Prostate gland (tissue), 2 donors: Measurements from ENCODE around the gene TYMP. TPM values are rescaled to one million over a fixed set of nuclear protein-coding genes. Genes with fewer than 3 reads are reported as not detected.

Experiments
- DNase-seq: peaks from one replicate; pipeline ENCODE4 v3.0.0-alpha.2; 2019; ENCODE audit warnings: low spot score
- H3K27ac ChIP-seq, 2 donors: fragments of 200-600 bp; sonication (generic); 2 replicates each; pipeline ENCODE4 v1.5.1; 2017 to 2019
- H3K27me3 ChIP-seq: fragments of 200-600 bp; sonication (generic); replicated peaks from 2 replicates; pipeline ENCODE4 v1.5.1; 2019; ENCODE audit not compliant: insufficient read depth
- H3K36me3 ChIP-seq, 2 donors: fragments of 200-600 bp; sonication (generic); 1 replicate in 1 of 2; 2 replicates in 1 of 2; pipeline versions ENCODE4 v1.5.1 to v1.8.1; 2017 to 2019
- H3K4me1 ChIP-seq: fragments of 200-600 bp; sonication (generic); replicated peaks from 2 replicates; pipeline ENCODE4 v1.5.1; 2019
- H3K4me3 ChIP-seq, 2 donors: fragments of 200-600 bp; sonication (generic); 2 replicates each; pipeline ENCODE4 v1.5.1; 2017 to 2019
- H3K9me3 ChIP-seq: fragments of 200-600 bp; sonication (generic); 2 replicates; pipeline ENCODE4 v1.5.1; 2017
- CTCF ChIP-seq, 4 experiments: fragments of 200-600 bp in 2 of 4; fragments of 450-650 bp in 2 of 4; sonication (generic) in 2 of 4; IDR thresholded peaks; 1 replicate in 3 of 4; 2 replicates in 1 of 4; pipeline ENCODE4 v1.5.1; 2016 to 2019; ENCODE audit warnings: antibody characterized with exemption in 4 of 4, mild to moderate bottlenecking in 2 of 4, moderate library complexity in 2 of 4
- POLR2A ChIP-seq: fragments of 450-650 bp; IDR thresholded peaks from one replicate; pipeline ENCODE4 v1.6.1; 2016; ENCODE audit warnings: antibody characterized with exemption, mild to moderate bottlenecking
- POLR2AphosphoS5 ChIP-seq: sonication (generic); formaldehyde crosslinking; IDR thresholded peaks from one replicate; pipeline ENCODE4 v1.6.1; 2017; ENCODE audit warnings: antibody characterized with exemption
- WGBS: methylation state at CpG from one replicate; pipeline ENCODE4 v1.1.5; 2018; 5-methylcytosine and 5-hydroxymethylcytosine counted together
- intact Hi-C: fragments of 100-400 bp; cut with DNase I; formaldehyde crosslinking; loops from one replicate; pipeline ENCODE4 v1.14.2; 2022
- total RNA-seq, 2 donors: library from RNA; depleted of rRNA; stranded (reverse); fragments of >200 nt; gene quantifications; one replicate each; pipeline ENCODE4 v1.1.0, GENCODE V29; 2016

TYMP gene
- total RNA-seq, 2 donors from 2014 or later: 35.8 to 42.8 TPM

GRCh38 chr22:50503475-50504145 lies 26.2 kb downstream of the TYMP start:
- WGBS: 83% methylated on average over 22 of the region's 26 CpGs
- Histone ChIP-seq H3K4me3 (no peak overlapping the region), H3K27ac (no peak overlapping the region), H3K9me3 (no peaks in the 10 kb centered on the region), H3K4me1 (peaks cover 11% of the 10 kb centered on the region), H3K36me3 (peaks cover 0 to 14% of the 10 kb centered on the region in 2 donors), H3K27me3 (no peaks in the 10 kb centered on the region)
- intact Hi-C loops: no loop called here
- TF ChIP-seq CTCF (IDR thresholded peaks at IDR 0.05) (no peak), POLR2A (no peak), POLR2AphosphoS5 (no peak)
- DNase-seq: no peak

DNA sequence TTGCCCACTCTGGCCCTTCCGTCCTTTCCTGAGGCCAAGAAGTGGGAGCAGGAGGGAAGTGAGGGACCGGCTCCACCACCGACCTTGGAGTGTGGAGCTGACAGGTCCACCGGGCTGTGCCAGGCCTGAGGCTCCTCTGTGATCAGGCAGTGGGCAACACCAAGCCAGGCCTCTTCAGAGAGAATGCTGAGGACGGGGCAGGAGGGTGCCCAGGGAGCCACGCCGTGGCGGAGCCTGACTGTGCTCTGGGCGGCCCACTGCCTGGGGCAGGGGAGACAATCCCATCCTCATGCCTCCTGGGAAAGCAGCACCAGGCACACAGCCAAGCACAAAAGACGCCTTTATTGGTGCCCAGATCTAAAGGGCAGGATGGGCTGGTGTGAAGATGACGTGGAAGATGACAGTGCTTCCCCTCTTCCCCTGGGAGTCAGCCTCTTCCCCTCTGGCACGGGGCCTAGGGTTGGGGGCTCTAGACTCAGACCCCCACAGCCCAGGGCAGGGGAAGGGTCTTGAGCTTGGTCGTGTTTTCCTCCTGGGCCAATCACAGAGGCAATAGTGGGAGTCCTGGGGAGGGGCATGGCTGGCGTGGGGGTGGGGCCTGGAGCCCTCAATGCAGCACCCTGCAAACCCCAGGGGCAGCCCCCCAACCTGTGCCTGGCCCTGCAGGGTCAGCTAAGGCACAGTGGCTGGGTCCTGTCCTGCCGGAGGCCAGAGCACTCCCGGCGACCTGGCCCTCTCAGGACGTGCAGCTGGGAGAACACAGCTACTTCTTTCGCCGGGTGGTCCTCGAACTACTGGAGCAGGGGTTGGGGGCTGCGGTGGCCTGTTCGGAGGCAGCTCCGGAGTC lies 27.0 kb downstream of the TYMP start:
- intact Hi-C loops: no loop called here
- Histone ChIP-seq H3K4me1 (peaks cover 9% of the 10 kb centered on the region), H3K36me3 (peaks cover 0 to 14% of the 10 kb centered on the region in 2 donors), H3K9me3 (no peaks in the 10 kb centered on the region), H3K4me3 (no peak overlapping the region), H3K27me3 (no peaks in the 10 kb centered on the region), H3K27ac (no peak overlapping the region)
- no peak for TF ChIP-seq POLR2A
- TF ChIP-seq POLR2AphosphoS5: no peak
- TF ChIP-seq CTCF (IDR thresholded peaks at IDR 0.05): no peak
- 88% methylated on average over 24 of the region's 24 CpGs for WGBS
- no peak for DNase-seq

DNA sequence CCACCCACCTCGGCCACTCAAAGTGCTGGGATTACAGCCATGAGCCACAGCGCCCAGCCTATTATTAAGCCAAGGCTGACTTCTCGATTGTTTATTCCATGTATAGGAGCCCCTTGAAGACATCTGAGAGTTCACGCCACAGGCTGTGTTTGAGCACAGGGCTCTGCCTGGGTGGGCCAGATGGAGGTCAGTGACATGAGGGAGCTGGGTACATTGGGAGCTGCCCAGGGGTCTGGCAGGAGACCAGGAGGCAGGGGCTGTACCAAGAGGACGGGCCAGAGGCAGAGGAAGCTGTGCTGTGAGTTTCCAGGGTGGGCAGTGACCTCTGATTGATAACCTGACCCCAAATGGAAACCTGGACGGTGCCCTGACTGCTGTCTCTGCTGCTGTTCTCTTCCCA lies 27.7 kb downstream of the TYMP start:
- Histone ChIP-seq H3K27ac (no peak overlapping the region), H3K4me3 (no peak overlapping the region), H3K9me3 (no peaks in the 10 kb centered on the region), H3K36me3 (peaks cover 0 to 14% of the 10 kb centered on the region in 2 donors), H3K4me1 (peaks cover 9% of the 10 kb centered on the region), H3K27me3 (no peaks in the 10 kb centered on the region)
- WGBS: 82% methylated on average over 6 of the region's 6 CpGs
- TF ChIP-seq CTCF (IDR thresholded peaks at IDR 0.05): no peak
- TF ChIP-seq POLR2A: no peak
- no peak for TF ChIP-seq POLR2AphosphoS5
- no peak for DNase-seq
- intact Hi-C loops: no loop called here

DNA sequence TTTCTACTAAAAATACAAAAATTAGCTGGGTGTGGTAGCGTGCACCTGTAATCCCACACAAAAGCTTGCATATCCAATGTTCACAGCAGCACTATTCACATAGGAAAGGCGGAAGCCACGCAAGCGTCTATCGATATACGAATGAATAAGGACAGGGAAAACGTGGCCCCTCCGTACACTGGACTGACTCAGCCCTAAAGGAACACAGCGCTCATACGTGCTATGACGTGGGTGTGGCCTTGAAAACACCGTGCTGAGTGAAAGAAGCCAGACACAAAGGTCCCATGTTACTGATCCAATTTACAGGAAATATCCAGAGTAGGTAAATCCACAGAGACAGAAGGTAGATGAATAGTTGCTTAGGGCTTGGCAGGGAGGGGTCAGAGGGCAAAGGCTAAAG lies 29.4 kb downstream of the TYMP start:
- Histone ChIP-seq H3K27me3 (no peaks in the 10 kb centered on the region), H3K9me3 (no peaks in the 10 kb centered on the region), H3K4me1 (no peaks in the 10 kb centered on the region), H3K27ac (no peak overlapping the region), H3K4me3 (no peak overlapping the region), H3K36me3 (peaks cover 0 to 10% of the 10 kb centered on the region in 2 donors)
- intact Hi-C loops: no loop called here
- WGBS: 95% methylated on average over 12 of the region's 12 CpGs
- no peak for DNase-seq
- no peak for TF ChIP-seq POLR2A
- no peak for TF ChIP-seq POLR2AphosphoS5
- TF ChIP-seq CTCF (IDR thresholded peaks at IDR 0.05): no peak
